Sigmoid colon (tissue), 3 donors: Measurements from ENCODE around the gene SCAPER.

Source experiments
- CTCF ChIP-seq, 4 experiments: fragments of 450-650 bp in 3 of 4; fragments of 200-600 bp in 1 of 4; IDR thresholded peaks; one replicate each; pipeline ENCODE4 v1.5.1; 2016 to 2019; ENCODE audit warnings: antibody characterized with exemption in 4 of 4, mild to moderate bottlenecking in 3 of 4, moderate library complexity in 2 of 4
- POLR2A ChIP-seq, 2 donors: fragments of 450-650 bp; IDR thresholded peaks; one replicate each; pipeline ENCODE4 v1.6.1; 2016; ENCODE audit warnings: antibody characterized with exemption in 2 of 2, mild to moderate bottlenecking in 2 of 2, moderate library complexity in 2 of 2

DNA sequence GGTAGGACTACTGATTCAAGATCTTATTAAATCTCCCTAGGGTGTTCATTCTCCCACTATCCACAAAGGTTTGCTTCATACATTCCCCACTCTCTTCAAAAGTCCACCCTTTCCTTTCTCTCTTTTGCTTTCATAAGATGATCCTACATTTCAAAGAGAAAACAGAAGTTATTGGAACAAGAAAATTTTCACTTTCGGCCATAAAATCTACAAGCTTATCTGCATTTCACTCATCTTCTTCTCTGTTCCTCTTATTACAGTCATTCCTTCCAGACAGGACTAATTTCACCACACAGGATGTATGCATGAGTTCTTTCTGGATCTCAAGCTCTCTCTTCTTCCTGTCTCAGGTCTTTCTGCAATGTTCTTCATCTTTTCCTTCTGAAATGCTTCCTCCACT lies 329.9 kb downstream of the SCAPER start:
- TF ChIP-seq POLR2A (IDR thresholded peaks at IDR 0.05), result no peak
- TF ChIP-seq CTCF (IDR thresholded peaks at IDR 0.05), result no peak
